ENCODE data around the gene CYB5B.

Gene CYB5B

DNA sequence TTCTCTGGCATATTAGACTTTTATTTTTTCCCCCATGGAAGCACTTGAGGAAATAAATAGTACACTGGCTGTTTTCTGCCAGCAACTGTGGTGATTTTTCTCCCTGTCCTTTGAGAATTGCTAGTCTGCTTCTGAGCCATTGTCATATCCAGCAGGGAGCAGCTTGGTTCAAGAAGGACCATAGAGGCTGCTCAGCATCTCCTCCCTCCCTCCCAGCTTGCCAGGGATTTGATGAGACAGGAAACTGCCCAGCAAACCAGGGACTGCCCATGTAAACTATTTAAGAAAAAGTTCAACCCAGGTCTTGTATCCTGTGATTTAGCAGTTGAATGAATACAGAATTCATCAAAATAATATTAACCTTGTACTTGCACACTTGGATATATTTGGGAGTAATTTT, 39.5 kb downstream of the CYB5B start:
- Histone ChIP-seq H3K27me3 (no peaks in the 10 kb centered on the region), H3K9me3 (no peaks in the 10 kb centered on the region), H3K4me3 (no peak overlapping the region), H3K4me1 (peaks cover 0 to 8% (median 2%) of the 10 kb centered on the region in 4 donors), H3K27ac (no peak overlapping the region), H3K36me3 (peaks cover 6 to 27% (median 21%) of the 10 kb centered on the region in 3 donors)
- intact Hi-C loops (cut with DNase I; ENCODE audit: low total_unique reads) = no loop called here
- DNase-seq = no peak
- TF ChIP-seq, protein P1, sequence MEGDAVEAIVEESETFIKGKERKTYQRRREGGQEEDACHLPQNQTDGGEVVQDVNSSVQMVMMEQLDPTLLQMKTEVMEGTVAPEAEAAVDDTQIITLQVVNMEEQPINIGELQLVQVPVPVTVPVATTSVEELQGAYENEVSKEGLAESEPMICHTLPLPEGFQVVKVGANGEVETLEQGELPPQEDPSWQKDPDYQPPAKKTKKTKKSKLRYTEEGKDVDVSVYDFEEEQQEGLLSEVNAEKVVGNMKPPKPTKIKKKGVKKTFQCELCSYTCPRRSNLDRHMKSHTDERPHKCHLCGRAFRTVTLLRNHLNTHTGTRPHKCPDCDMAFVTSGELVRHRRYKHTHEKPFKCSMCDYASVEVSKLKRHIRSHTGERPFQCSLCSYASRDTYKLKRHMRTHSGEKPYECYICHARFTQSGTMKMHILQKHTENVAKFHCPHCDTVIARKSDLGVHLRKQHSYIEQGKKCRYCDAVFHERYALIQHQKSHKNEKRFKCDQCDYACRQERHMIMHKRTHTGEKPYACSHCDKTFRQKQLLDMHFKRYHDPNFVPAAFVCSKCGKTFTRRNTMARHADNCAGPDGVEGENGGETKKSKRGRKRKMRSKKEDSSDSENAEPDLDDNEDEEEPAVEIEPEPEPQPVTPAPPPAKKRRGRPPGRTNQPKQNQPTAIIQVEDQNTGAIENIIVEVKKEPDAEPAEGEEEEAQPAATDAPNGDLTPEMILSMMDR (IDR thresholded peaks at IDR 0.05) = no peak

DNA sequence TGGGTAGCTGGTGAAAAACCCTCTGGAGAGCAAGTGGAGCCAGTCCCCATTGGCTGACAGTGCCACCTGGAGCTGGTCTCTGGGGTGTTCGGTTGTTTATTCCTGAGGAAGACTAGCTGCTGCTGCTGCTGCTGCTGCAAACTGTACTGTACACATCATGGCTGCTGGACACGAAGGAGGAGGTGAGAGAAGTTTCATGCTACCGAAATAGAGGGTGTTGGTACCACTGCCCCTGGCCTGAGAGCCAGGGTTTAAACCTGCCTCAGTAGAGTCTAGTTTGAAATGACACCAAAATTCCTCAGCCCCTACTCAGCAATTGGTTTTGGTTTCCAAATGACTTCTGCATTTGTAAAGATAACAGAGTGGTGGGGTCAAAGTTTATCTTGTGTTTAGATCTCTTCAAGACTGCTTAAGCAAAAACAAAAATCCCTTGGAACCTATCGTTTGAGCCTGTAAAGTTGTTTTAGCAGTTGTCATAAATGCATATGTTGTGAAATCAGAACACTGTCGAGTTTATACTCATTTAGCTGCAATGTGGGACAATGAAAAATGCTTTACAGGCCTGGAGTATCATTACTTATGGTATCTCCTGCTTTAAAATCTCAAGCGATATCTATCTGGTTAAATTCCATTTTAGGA, 40.8 kb downstream of the CYB5B start:
- TF ChIP-seq, protein P1 (IDR thresholded peaks at IDR 0.05) = no peak
- H3K27ac ChIP-seq = no peak overlapping the region
- intact Hi-C loops (cut with DNase I; ENCODE audit: low total_unique reads) = no loop called here
- H3K4me1 ChIP-seq = peaks cover 0 to 8% (median 2%) of the 10 kb centered on the region in 4 donors
- no peaks in the 10 kb centered on the region for H3K27me3 ChIP-seq
- no peak for DNase-seq
- peaks cover 6 to 27% (median 12%) of the 10 kb centered on the region in 3 donors for H3K36me3 ChIP-seq
- H3K9me3 ChIP-seq = no peaks in the 10 kb centered on the region
- H3K4me3 ChIP-seq = no peak overlapping the region

DNA sequence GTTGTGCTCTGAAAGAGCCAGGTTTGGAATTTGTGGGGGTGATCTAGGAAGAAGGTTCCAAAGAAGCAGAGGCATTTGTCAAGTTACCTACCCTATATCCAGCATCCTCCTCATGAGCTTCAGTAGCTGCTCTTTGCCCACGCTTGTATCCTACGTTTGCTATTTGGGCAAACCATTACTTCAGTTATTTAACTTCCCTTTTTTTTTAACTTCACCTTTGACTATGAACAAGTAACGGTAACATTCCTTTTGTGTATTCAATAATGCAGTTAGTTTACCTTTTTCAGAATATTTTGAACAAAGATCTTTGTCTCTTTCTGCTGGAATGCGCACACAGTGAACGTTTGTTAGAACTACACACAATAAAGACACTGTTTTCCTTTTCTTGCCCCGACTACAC, 41.5 kb downstream of the CYB5B start:
- peaks cover 0 to 8% (median 2%) of the 10 kb centered on the region in 4 donors for H3K4me1 ChIP-seq
- no peak overlapping the region for H3K27ac ChIP-seq
- H3K9me3 ChIP-seq = no peaks in the 10 kb centered on the region
- intact Hi-C loops (cut with DNase I; ENCODE audit: low total_unique reads) = no loop called here
- peaks cover 6 to 21% (median 12%) of the 10 kb centered on the region in 3 donors for H3K36me3 ChIP-seq
- TF ChIP-seq, protein P1 (IDR thresholded peaks at IDR 0.05) = no peak
- no peak overlapping the region for H3K4me3 ChIP-seq
- DNase-seq = no peak
- H3K27me3 ChIP-seq = no peaks in the 10 kb centered on the region

DNA sequence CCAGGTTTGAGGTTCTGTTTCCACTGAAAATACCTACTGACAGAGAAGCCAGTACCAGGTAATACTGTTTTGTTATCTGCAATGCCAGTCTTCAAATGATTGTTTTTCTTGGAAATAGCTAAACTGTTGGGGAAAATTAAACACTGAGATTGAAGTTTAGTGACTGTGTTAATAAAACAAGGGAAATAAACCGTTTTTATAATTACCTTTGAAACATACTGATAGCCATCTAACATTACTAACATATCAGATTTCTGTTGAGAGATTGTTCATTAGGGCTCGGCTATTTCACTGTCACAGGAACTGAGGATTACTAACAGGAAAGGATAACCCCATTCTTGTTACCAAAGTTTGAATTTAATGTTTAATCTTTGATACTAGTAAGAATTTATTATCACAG, 42.1 kb downstream of the CYB5B start:
- no peak overlapping the region for H3K4me3 ChIP-seq
- no peak overlapping the region for H3K27ac ChIP-seq
- intact Hi-C loops (cut with DNase I; ENCODE audit: low total_unique reads) = no loop called here
- peaks cover 6 to 14% (median 12%) of the 10 kb centered on the region in 3 donors for H3K36me3 ChIP-seq
- peaks cover 0 to 8% (median 2%) of the 10 kb centered on the region in 4 donors for H3K4me1 ChIP-seq
- no peaks in the 10 kb centered on the region for H3K27me3 ChIP-seq
- TF ChIP-seq, protein P1 (IDR thresholded peaks at IDR 0.05) = no peak
- no peaks in the 10 kb centered on the region for H3K9me3 ChIP-seq
- DNase-seq = no peak

DNA sequence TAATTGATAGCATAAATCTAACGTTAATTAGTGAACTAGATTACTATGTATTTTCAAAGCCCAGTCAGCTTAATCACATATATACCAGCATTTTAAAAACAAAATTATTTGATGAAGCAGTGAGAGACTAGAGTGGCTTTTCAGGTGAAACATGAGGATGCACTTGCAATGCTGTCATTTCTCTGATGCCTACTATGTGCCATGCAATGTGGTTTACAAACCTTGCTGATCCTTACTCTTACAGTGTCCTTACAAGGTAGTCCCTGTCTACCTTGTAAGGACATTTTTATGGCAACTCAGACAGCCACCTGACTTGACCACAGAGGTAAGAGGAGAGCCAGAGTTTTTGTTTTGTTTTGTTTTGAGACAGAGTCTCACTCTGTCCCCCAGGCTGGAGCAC, 42.7 kb downstream of the CYB5B start:
- intact Hi-C loops (cut with DNase I; ENCODE audit: low total_unique reads) = no loop called here
- TF ChIP-seq, protein P1 (IDR thresholded peaks at IDR 0.05) = no peak
- peaks cover 0 to 8% (median 2%) of the 10 kb centered on the region in 4 donors for H3K4me1 ChIP-seq

More for the DNA sequence above, 42.7 kb downstream of the CYB5B start:
- peaks cover 6 to 14% (median 12%) of the 10 kb centered on the region in 3 donors for H3K36me3 ChIP-seq
- H3K9me3 ChIP-seq = no peaks in the 10 kb centered on the region
- DNase-seq = no peak
- H3K27me3 ChIP-seq = no peaks in the 10 kb centered on the region
- no peak overlapping the region for H3K4me3 ChIP-seq
- H3K27ac ChIP-seq = no peak overlapping the region
